Gastrocnemius medialis (tissue), 4 donors: Measurements from ENCODE around the gene RREB1.

ENCODE experiments used
- CTCF ChIP-seq, 5 experiments: fragments of 450-650 bp in 3 of 5; fragments of 200-600 bp in 2 of 5; sonication (generic) in 2 of 5; IDR thresholded peaks in 4 of 5; conservative IDR thresholded peaks in 1 of 5; 1 replicate in 4 of 5; 2 replicates in 1 of 5; pipeline ENCODE4 v1.5.1; 2016 to 2019; ENCODE audit warnings: antibody characterized with exemption in 5 of 5, mild to moderate bottlenecking in 3 of 5, moderate library complexity in 3 of 5
- POLR2A ChIP-seq, 2 donors: fragments of 450-650 bp; IDR thresholded peaks; one replicate each; pipeline ENCODE4 v1.6.1; 2017; ENCODE audit warnings: antibody characterized with exemption in 2 of 2, mild to moderate bottlenecking in 2 of 2, moderate library complexity in 2 of 2

GRCh38 chr6:7147051-7147671 lies 39.4 kb downstream of the RREB1 start:
- no peak for TF ChIP-seq POLR2A (IDR thresholded peaks at IDR 0.05)
- TF ChIP-seq CTCF (IDR thresholded peaks at IDR 0.05 in 4 of 5, conservative IDR thresholded peaks at IDR 0.05 in 1 of 5): no peak
